Dendritic cell treated with granulocyte-macrophage colony-stimulating factor and Interleukin-4, amounts not matched to agents 40 ng/mL and 50 ng/mL, for 4 days (primary cell): Measurements from ENCODE around the gene EPYC.
"Not testable (repeated sequence)": the region's sequence is repeated elsewhere in the genome, so short reads cannot be mapped to it uniquely, and the experiment has no call there.

Source experiments
- H3K27ac Mint-ChIP-seq: one replicate; pipeline ENCODE4 v1.8.0; 2022; ENCODE audit warnings: mild to moderate bottlenecking, mixed read lengths
- H3K27me3 Mint-ChIP-seq: one replicate; pipeline ENCODE4 v1.8.0; 2022; ENCODE audit warnings: mild to moderate bottlenecking, mixed read lengths
- H3K36me3 Mint-ChIP-seq: one replicate; pipeline ENCODE4 v1.8.0; 2022; ENCODE audit warnings: low read depth, mixed read lengths
- H3K4me1 Mint-ChIP-seq: one replicate; pipeline ENCODE4 v1.8.0; 2022; ENCODE audit warnings: low read depth, mixed read lengths
- H3K4me3 Mint-ChIP-seq: one replicate; pipeline ENCODE4 v1.8.0; 2022; ENCODE audit warnings: mild to moderate bottlenecking, moderate library complexity, mixed read lengths
- H3K9me3 Mint-ChIP-seq: one replicate; pipeline ENCODE4 v1.8.0; 2022; ENCODE audit warnings: mixed read lengths
- intact Hi-C: fragments of 100-400 bp; cut with micrococcal nuclease; formaldehyde crosslinking; loops from one replicate; pipeline ENCODE4 v1.15.0; 2022

The EPYC gene

DNA sequence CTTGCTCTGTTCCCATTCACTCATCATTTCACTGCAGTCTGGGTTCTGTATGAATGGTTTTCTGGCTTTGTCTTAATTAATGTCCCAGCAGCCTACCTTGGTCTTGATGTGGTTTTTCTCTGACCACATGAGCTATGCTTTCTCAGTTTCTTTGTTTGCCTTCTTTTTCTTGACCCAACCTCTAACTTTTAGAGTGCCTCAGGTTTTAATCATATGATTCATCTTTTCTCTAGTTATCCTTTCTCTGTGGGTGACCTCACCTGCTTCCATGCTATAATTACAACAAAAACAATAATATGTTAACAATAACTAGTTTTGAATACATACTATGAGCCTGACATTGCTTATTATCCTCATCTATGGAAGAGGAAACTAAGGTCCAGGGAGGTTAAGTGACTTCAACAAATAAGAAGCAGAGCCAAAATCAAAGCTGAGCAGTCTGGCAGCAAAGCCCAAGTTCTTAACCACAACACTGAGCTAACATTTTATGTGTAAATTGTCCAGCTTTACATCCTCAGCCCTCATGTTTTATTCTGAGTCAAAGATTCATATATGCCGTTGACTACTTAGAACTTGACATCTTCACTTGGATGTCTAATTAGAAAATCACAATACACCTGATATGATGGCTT, 4.7 kb upstream of the EPYC start:
- Mint-ChIP-seq H3K27ac (no peak overlapping the region), H3K36me3 (no peaks in the 10 kb centered on the region), H3K4me3 (no peak overlapping the region), H3K9me3 (peaks cover 14% of the 10 kb centered on the region), H3K4me1 (no peaks in the 10 kb centered on the region), H3K27me3 (no peaks in the 10 kb centered on the region)
- intact Hi-C loops: no loop called here

DNA sequence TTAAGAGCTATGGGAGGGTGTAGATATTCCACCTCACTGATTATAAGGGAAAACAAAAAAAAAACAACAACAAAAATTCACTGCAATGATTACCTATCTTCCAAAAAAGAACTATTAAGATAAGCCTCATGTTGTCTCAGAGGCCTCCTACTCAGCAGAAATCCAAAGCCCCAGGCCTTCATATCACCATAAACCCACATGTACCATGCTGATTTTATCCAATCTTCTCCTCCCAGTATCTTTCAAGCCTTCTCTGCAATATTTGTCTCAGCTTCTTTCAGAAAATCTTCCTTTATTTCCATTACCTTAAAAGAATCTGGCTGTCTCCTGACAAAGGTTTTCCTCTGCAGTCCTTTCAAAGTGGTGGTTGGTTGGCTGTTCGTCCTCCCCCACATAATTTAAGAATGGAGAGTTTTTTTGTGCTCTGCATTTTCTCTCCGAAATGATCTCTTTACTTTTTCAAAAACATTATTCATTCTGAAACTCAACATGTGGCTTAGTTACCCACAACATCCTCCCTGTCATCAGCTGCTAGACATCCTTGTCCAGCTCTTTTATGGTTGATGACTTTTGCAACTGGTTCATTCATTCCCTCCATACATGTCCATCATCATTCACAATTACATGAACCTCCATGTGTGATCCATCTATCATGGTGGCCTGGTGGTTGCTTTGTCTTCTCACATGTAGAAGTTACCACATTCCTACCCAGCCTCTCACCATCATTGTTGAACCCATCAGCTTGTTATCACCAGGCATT, 2.9 kb upstream of the EPYC start:
- H3K9me3 Mint-ChIP-seq: no peaks in the 10 kb centered on the region
- intact Hi-C loops: no loop called here
- H3K36me3 Mint-ChIP-seq: no peaks in the 10 kb centered on the region
- H3K4me3 Mint-ChIP-seq: no peak overlapping the region
- no peaks in the 10 kb centered on the region for H3K4me1 Mint-ChIP-seq
- H3K27ac Mint-ChIP-seq: no peak overlapping the region
- no peaks in the 10 kb centered on the region for H3K27me3 Mint-ChIP-seq

DNA sequence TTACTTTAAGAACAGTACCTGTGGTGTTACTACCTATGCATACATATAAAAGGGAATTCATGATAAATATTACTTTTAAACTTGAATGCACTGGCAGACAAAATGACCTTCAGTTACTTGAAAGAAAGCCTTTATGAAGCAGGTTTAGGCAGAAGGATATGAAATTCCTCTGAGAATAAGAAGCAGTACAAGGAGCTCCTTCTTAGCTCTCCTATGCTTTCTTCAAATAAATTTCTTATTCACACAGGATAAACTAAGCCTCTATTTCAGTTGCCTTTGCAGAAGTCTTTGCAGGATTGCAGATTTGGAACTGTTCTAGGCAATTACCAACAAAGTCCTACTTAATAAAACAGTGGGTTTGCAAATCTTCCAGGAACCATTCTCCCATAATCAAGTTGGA, 1.0 kb downstream of the EPYC start:
- H3K4me1 Mint-ChIP-seq: no peaks in the 10 kb centered on the region
- H3K36me3 Mint-ChIP-seq: no peaks in the 10 kb centered on the region
- no peak overlapping the region for H3K4me3 Mint-ChIP-seq
- H3K9me3 Mint-ChIP-seq: no peaks in the 10 kb centered on the region
- H3K27ac Mint-ChIP-seq: no peak overlapping the region
- no peaks in the 10 kb centered on the region for H3K27me3 Mint-ChIP-seq
- intact Hi-C loops: no loop called here

DNA sequence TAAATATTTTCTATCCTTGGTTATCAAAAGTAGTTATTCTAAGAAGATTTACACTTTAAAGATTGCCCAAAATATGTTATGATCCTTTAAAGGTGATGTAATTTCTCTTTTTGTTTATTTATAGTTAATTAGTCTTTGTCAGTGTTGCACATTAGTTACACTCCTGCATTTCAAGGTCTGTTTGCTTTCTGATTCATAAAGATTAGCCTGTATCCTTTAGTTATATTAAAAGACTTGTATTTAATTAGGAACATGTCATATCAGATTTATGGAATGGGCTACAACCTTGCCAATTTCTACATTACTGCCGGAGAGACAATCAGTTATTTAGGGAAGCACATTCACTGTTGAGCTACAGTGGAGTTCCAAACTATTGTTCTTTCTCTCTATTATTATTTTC, 3.5 kb downstream of the EPYC start:
- Mint-ChIP-seq H3K4me1 (no peaks in the 10 kb centered on the region), H3K27me3 (no peaks in the 10 kb centered on the region), H3K36me3 (no peaks in the 10 kb centered on the region), H3K4me3 (no peak overlapping the region), H3K9me3 (no peaks in the 10 kb centered on the region), H3K27ac (no peak overlapping the region)
- intact Hi-C loops: no loop called here

DNA sequence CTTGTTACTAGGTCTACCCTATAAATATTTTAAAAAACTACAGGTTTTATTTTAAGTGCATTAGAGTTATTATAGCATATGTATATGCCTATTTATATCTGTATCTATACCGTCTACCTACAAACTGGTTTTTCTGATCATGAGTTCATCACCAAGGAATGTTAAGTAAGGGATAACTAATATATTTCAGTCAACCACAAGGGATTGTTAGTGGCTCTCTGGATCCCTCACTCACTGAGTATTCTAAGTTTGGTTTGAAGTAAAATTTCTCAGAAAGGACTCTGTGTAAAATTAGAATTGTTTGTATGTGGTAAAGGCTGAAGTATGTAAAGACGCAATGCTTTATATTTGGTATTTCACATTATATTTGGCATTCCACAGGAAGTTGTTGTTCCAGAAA, 4.8 kb downstream of the EPYC start:
- no peaks in the 10 kb centered on the region for H3K4me1 Mint-ChIP-seq
- no peak overlapping the region for H3K4me3 Mint-ChIP-seq
- H3K36me3 Mint-ChIP-seq: no peaks in the 10 kb centered on the region
- no peak overlapping the region for H3K27ac Mint-ChIP-seq
- H3K9me3 Mint-ChIP-seq: no peaks in the 10 kb centered on the region
- no peaks in the 10 kb centered on the region for H3K27me3 Mint-ChIP-seq
- intact Hi-C loops: no loop called here

DNA sequence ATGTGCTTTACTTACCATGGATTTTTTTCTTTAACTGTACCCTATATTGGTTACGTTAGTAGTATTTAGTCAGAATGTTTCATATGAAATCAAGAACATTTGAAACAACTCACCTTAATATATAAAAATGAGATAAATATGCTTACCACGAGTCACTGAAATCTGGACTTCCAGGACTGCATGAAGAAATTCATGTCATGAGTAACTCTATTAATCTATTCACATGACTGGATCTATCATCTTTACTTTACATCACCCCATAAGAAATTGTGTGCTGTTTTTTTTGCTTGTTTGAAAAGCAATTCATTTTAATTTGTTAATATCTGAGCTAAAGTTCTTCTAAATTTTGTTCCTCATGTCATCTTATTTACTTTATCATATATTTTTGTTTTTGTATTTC, 5.2 kb downstream of the EPYC start:
- intact Hi-C loops: no loop called here
- no peak overlapping the region for H3K4me3 Mint-ChIP-seq
- H3K9me3 Mint-ChIP-seq: no peaks in the 10 kb centered on the region
- no peaks in the 10 kb centered on the region for H3K27me3 Mint-ChIP-seq
- H3K4me1 Mint-ChIP-seq: no peaks in the 10 kb centered on the region
- no peaks in the 10 kb centered on the region for H3K36me3 Mint-ChIP-seq
- no peak overlapping the region for H3K27ac Mint-ChIP-seq

DNA sequence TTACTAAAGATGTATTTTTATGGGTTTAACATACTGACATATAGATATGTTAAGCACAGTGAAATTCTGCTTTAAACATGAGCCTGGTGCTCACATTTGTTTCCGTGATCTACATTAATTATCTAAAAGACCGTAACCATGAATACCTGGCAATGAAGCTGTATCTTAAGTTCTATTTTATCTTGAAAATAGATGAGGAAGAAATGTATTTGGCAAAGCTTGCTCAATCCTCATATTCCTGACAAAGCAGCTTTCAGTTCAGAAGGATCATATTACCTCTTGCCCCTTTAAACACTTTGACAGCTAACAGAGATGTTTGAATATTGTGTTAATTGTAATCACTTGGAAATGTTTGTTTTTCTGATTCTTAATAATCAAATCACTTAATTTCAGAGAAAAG, 9.8 kb downstream of the EPYC start:
- intact Hi-C loops: no loop called here
- Mint-ChIP-seq H3K27ac (no peak overlapping the region), H3K27me3 (no peaks in the 10 kb centered on the region), H3K9me3 (no peaks in the 10 kb centered on the region), H3K4me1 (no peaks in the 10 kb centered on the region), H3K4me3 (no peak overlapping the region), H3K36me3 (no peaks in the 10 kb centered on the region)

DNA sequence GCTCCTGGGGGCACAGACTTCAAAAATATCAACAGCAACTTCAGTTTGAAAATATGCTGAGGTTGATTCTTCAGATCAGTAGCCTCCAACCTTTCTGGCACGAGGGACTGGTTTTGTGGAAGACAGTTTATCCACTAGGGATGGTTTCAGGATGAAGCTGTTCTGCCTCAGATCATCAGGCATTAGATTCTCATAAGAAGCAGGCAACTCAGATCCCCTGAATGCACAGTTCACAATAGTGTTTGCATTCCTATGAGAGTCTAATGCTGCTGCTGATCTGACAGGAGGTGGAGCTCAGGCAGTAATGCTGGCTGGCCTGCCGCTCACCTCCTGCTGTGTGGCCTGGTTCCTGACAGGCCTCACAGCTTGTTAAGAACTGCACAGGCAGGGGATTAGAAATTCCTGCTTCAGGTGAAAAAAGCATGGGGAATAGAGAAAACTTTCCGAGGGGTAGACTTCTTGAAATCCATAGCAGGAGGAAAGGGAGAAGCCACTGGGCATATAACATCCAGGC, 12.8 kb downstream of the EPYC start:
- no peaks in the 10 kb centered on the region for H3K9me3 Mint-ChIP-seq
- intact Hi-C loops: no loop called here
- no peak overlapping the region for H3K4me3 Mint-ChIP-seq
- no peaks in the 10 kb centered on the region for H3K27me3 Mint-ChIP-seq
- H3K4me1 Mint-ChIP-seq: no peaks in the 10 kb centered on the region
- H3K27ac Mint-ChIP-seq: no peak overlapping the region
- H3K36me3 Mint-ChIP-seq: no peaks in the 10 kb centered on the region

DNA sequence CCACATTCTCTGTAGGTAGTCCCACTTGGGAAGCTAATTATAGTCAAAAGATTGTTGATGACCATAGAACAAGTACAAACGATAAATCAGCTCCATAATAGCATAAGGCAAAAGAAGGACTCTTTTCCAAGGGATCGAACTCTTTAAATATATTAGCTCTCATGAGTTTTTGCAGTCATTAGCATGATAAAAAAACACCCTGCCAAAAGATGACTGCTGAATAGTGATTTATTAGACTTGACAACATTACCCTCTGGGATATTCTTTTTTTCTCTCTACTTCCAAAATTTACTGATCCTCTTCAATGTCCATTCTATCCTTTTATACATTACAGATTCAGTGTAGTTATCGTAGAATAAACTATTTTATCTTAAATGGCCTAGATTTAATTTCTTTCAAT, 14.2 kb downstream of the EPYC start:
- Mint-ChIP-seq H3K27ac (no peak overlapping the region), H3K4me1 (no peaks in the 10 kb centered on the region), H3K4me3 (no peak overlapping the region), H3K27me3 (no peaks in the 10 kb centered on the region), H3K36me3 (no peaks in the 10 kb centered on the region), H3K9me3 (no peaks in the 10 kb centered on the region)
- intact Hi-C loops: no loop called here

DNA sequence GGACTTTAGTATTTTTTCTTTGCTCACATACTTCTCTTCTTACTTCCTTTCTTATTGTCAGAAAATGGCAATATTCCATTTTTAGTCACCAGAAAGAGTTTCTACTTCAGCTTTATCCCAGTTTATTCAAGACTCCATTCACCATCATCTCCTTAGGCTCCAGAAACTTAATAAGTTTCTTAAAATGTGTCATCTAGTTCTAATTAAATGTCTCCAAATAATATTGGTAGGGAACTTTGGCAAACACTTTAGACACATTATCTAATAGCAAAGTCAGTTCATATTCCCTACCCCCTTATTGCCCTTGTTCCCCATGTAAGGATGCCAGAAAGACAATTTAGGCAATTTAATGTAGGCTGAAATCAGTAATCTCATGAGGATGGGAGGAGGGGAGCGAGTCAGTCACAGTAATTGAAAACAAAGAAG, 15.1 kb downstream of the EPYC start:
- Mint-ChIP-seq H3K4me3 (no peak overlapping the region), H3K4me1 (no peaks in the 10 kb centered on the region), H3K27ac (no peak overlapping the region), H3K36me3 (no peaks in the 10 kb centered on the region), H3K9me3 (no peaks in the 10 kb centered on the region), H3K27me3 (no peaks in the 10 kb centered on the region)
- intact Hi-C loops: no loop called here

DNA sequence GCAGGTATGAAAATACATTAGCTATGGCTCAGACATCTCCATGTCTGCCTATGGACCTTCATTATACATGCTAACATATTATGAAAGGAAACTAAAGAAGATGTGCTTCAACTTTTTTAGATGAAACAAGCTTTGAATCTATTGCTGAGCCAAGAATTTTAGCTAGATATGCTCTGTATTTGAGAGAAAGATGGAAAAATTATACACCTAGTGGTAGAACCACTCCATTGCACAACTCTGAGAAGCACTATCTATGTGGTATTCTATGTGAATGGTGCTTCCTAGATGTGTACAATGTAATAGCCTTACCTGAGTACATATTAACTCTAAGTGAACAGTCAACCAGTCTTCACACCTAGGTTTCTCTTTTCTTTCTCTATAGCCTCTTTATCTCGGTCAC, 17.3 kb downstream of the EPYC start:
- no peaks in the 10 kb centered on the region for H3K36me3 Mint-ChIP-seq
- no peak overlapping the region for H3K27ac Mint-ChIP-seq
- no peaks in the 10 kb centered on the region for H3K27me3 Mint-ChIP-seq
- H3K9me3 Mint-ChIP-seq: no peaks in the 10 kb centered on the region
- intact Hi-C loops: no loop called here
- H3K4me3 Mint-ChIP-seq: no peak overlapping the region
- no peaks in the 10 kb centered on the region for H3K4me1 Mint-ChIP-seq

DNA sequence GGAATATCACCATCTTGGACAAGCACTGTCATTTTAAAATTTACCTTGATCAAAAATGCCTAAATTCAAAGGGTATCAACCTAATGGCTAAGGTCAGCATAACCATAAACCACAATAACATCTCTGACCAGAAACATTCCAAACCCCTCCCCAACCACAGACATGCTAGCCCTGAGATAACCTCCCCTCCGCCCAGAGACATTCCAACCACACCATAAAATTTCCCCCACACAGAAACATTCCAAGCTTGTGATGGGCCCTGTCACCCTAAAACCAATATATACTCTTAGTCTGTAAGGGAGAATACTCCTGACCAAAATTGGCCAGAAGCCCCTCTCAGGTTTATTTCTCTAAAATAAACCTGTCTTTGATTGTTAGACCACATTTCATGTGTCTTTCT, 17.7 kb downstream of the EPYC start:
- intact Hi-C loops: no loop called here
- no peaks in the 10 kb centered on the region for H3K9me3 Mint-ChIP-seq
- H3K36me3 Mint-ChIP-seq: no peaks in the 10 kb centered on the region
- no peaks in the 10 kb centered on the region for H3K4me1 Mint-ChIP-seq
- no peaks in the 10 kb centered on the region for H3K27me3 Mint-ChIP-seq
- no peak overlapping the region for H3K27ac Mint-ChIP-seq
- no peak overlapping the region for H3K4me3 Mint-ChIP-seq

DNA sequence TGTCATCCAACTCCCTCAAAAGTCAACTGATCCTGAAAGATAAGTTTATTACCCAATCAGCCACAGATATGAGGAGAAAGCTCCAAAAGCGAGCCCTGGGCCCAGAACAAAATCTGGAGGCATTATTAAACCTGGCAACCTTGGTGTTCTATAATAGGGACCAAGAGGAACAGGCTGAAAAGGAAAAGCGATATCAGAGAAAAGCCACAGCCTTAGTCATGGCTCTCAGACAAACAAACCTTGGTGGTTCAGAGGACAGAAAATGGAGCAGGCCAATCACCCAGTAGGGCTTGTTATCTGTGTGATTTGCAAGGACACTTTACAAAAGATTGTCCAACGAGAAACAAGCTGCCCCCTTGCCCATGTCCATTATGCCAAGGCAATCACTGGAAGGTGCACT, 19.4 kb downstream of the EPYC start:
- intact Hi-C loops, H3K36me3 Mint-ChIP-seq, H3K27ac Mint-ChIP-seq, H3K4me3 Mint-ChIP-seq, H3K4me1 Mint-ChIP-seq, H3K27me3 Mint-ChIP-seq, H3K9me3 Mint-ChIP-seq: not testable (repeated sequence)

DNA sequence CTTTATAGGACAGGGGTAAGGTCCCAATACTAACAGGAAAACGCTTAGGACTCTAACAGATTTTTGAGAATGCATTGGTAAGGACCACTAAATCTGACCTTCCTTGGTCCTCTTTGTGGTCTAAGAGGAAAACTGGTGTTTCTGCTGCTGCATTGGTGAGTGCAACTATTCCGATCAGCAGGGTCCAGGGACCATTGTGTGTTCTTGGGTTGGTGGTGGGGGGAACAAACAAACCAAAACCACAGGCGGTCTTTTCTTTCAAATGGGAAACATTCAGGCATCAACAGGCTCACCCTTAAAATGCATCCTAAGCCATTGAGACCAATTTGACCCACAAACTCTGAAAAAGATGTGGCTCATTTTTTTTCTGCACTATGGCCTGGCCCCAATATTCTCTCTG, 20.7 kb downstream of the EPYC start:
- no peaks in the 10 kb centered on the region for H3K36me3 Mint-ChIP-seq
- no peaks in the 10 kb centered on the region for H3K4me1 Mint-ChIP-seq
- no peaks in the 10 kb centered on the region for H3K27me3 Mint-ChIP-seq
- H3K4me3 Mint-ChIP-seq: no peak overlapping the region
- intact Hi-C loops: no loop called here
- H3K27ac Mint-ChIP-seq: no peak overlapping the region
- H3K9me3 Mint-ChIP-seq: no peaks in the 10 kb centered on the region

DNA sequence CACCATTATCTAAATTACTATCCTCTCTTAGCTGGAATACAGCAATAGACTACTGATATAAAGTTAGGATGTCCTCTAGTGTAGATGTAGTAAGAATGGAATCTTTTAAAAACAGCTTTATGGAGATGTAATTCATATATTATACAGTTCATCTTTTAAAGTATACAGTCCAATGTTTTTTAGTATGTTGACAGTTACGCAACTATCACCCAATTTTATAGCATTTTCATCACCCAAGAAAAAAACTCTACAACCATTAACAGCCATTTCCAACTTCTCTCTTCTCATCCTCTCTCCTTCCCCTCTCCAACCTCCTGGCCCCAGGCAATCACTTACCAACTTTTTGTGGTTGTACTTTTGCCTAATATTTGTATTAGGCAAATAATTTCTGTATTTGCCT, 22.6 kb downstream of the EPYC start:
- no peaks in the 10 kb centered on the region for H3K4me1 Mint-ChIP-seq
- H3K4me3 Mint-ChIP-seq: no peak overlapping the region
- no peak overlapping the region for H3K27ac Mint-ChIP-seq
- no peaks in the 10 kb centered on the region for H3K36me3 Mint-ChIP-seq
- intact Hi-C loops: no loop called here
- no peaks in the 10 kb centered on the region for H3K27me3 Mint-ChIP-seq
- H3K9me3 Mint-ChIP-seq: no peaks in the 10 kb centered on the region
